C4-2B (cell line): ENCODE results near the gene WAPL.

Experiments
- CTCF ChIP-seq: fragments of 450-650 bp; conservative IDR thresholded peaks from 2 replicates; pipeline ENCODE4 v1.5.1; 2017; ENCODE audit warnings: mild to moderate bottlenecking
- ZFX ChIP-seq: fragments of 450-650 bp; IDR thresholded peaks from 2 replicates; pipeline ENCODE4 v1.6.1; 2017

GRCh38 chr10:86556532-86556931, 34.9 kb upstream of the WAPL start:
- TF ChIP-seq CTCF (no peak), ZFX (no peak)
